Prostate gland (tissue), 2 donors: Measurements from ENCODE around the gene ZNF91.

ENCODE experiments used
- CTCF ChIP-seq, 4 experiments: fragments of 200-600 bp in 2 of 4; fragments of 450-650 bp in 2 of 4; sonication (generic) in 2 of 4; IDR thresholded peaks; 1 replicate in 3 of 4; 2 replicates in 1 of 4; pipeline ENCODE4 v1.5.1; 2016 to 2019; ENCODE audit warnings: antibody characterized with exemption in 4 of 4, mild to moderate bottlenecking in 2 of 4, moderate library complexity in 2 of 4
- POLR2AphosphoS5 ChIP-seq: sonication (generic); formaldehyde crosslinking; IDR thresholded peaks from one replicate; pipeline ENCODE4 v1.6.1; 2017; ENCODE audit warnings: antibody characterized with exemption

- TF ChIP-seq CTCF (IDR thresholded peaks at IDR 0.05) (no peak), POLR2AphosphoS5 (no peak)
Measured at GRCh38 chr19:23343434-23344010, 51.7 kb downstream of the ZNF91 start.
